ENCODE measurements around the gene SLC2A13.

SLC2A13 gene

DNA sequence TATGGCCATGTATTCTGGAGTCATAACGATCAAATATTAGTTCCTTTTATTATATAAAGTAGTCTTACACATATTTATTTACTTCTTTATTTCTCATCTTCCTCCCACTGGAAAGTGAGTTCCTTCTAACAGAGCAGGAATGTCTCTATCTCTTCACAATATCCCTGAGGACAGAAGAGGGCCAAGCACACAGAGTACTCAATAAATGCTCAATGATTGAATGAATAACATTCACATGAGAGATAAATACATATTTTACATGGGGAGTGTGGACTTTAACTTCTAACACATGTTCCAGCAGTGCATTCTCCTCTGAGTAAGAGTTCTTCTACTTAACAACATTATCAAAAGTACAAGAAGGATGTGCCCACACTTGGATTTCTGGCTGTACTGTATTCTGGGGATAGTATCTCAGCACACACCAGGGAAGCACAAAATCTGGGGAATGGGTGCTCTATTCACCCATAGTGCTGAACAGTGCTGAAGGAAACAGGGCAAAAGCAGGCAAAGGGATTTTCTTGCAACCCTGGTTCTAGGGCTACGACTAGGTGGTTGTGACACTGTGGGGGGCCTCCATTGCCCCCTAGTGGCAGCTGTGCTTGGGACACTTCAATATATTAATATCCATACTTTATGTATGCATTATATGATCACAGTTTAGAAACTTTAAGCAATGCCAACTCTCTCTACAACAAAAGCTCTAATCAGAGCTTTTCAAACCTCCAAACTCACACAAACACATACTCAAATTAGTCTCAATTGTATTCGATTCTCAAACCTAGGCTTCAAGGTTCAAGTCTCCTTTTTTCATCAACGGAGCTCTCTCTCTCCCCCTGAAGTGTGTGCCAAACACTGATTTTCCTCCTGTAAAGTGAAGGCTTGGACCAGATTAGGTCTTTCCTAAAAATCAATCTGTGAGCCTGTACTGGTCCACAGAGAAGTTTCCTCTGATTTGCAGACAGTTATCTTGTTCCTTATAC lies 115.5 kb downstream of the SLC2A13 start:
- DNase-seq (ENCODE audit: low spot score), result peak; percentile 51

DNA sequence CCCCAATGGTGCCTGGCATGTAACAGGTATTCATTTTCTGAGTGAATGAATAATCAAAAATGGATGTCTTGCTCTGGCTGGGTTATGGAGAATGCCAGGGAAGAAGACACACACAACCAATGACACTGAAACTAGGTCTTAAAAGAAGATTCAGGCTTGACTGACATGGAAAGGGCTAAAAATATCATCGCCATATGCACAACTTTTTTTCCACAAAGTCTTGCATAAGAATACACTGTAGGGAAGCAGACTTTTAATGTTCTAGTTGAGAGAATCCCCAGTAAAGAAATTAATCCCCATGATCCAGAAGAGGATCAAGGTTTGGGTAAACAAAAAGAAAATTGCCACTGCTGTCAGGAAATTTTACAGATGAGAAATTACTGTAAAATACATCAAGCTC lies 116.4 kb downstream of the SLC2A13 start:
- no peak for DNase-seq (ENCODE audit: low spot score)

GRCh38 chr12:39988574-39988973 lies 117.3 kb downstream of the SLC2A13 start:
- DNase-seq (ENCODE audit: low spot score), result no peak

- no peak for DNase-seq (ENCODE audit: low spot score)
These were observed 119.2 kb downstream of the SLC2A13 start for GRCh38 chr12:39986674-39987073.

DNA sequence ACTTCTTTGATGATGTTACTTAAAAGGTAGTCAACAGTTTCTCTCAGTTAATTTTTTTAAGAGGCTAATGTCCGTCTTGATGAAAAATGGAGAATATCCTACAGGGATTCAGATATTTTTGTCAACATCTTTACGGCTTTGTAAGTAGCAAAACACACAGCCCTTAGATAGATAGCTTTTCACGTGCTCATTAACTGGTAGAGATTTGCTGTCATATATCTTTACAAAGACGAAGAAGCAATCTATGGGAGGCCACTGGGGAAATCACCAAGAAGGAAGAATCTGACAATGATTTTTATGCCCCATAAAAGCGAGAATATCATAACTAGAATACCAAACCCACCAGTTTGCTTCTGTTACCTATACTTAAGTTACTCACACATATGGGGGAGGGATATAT lies 121.2 kb downstream of the SLC2A13 start:
- no peak for DNase-seq (ENCODE audit: low spot score)

DNA sequence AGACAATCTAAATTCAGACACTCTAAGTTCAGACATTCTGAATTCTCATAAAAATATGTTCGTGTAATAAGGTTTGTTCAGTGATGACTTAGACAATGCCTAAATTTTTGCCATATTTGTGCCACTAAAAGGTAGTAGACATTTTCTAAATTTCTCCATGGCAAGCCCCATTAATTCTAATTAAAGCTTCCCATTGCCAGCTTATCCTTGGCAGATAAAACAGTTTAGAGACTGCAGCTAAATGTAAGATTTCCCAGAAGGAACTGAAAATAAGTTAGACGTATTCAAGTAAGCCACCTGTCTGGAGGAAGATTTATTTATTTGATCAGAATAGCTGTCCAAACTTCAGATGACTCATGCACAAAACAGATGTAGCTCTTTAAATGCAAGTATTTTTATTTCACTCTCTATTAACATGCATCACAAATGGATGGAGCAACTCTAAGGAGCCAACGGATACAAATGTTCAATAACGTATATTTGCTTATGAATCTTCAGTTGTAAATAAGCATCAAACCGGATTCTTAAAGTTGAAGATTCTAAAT lies 130.4 kb downstream of the SLC2A13 start:
- no peak for DNase-seq (ENCODE audit: low spot score)

- no peak for DNase-seq (ENCODE audit: low spot score)
These were observed 133.8 kb downstream of the SLC2A13 start for GRCh38 chr12:39972119-39972518.

GRCh38 chr12:39971348-39971747 lies 134.5 kb downstream of the SLC2A13 start:
- no peak for DNase-seq (ENCODE audit: low spot score)

DNA sequence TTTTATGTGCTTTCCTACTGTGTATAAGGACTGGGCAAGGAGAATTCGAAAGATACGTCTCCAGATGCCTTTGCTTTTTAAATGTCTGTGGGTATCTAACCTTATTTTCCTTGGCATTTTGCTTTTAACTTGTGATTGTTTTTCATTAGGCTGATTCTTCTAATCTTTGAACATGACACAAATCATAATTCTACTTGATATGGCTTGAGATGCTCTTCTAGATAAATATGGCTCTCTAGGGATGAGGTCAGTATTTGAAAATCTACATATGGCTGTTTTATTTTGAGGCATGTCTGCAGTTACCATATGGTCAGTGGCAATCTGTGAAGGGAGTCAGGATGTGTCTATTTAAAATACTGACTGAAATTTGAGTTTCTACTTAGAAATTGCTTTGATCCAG lies 139.2 kb downstream of the SLC2A13 start:
- DNase-seq (ENCODE audit: low spot score), result no peak

GRCh38 chr12:39966256-39966655 lies 139.6 kb downstream of the SLC2A13 start:
- no peak for DNase-seq (ENCODE audit: low spot score)

DNA sequence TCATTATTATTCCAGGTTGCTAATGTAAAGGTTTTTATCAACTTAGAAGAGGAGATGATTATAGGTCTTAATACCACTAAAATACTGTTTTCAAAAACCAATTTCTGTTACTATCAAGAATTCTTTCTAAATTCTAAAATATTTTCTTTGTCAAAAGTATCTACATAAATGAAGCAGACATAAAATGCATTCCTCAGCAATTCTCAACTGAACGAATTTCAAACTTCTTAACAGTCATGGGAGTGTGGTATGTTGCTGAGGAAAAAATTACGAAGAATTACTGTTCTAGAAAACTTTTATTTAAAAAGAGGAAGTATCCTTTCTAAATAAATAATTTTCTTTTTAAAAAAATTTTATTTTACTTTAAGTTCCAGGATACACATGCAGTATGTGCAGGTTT lies 146.4 kb downstream of the SLC2A13 start:
- no peak for DNase-seq (ENCODE audit: low spot score)

- DNase-seq (ENCODE audit: low spot score), result no peak
These were observed 146.8 kb downstream of the SLC2A13 start for GRCh38 chr12:39959031-39959430.

GRCh38 chr12:39958377-39958776 lies 147.5 kb downstream of the SLC2A13 start:
- DNase-seq (ENCODE audit: low spot score), result no peak

DNA sequence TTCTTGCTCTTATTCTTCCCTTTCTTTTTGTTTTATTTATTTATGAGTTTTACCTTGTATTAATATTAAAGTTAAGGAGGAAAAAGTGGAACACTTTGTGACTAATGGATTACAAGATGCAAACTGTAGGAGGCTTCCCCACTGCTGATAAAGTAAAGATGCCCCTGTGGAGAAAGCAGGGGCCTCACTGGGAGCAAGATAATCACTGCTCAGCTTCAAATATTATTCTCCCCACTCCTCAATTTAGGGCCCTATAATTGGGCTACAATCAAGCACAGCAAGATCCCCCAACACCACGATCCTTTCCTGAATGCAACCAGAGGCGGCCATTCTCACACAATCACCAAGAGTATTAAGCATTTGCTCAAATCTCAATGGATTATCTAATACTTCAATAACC lies 149.2 kb downstream of the SLC2A13 start:
- DNase-seq (ENCODE audit: low spot score), result no peak

DNA sequence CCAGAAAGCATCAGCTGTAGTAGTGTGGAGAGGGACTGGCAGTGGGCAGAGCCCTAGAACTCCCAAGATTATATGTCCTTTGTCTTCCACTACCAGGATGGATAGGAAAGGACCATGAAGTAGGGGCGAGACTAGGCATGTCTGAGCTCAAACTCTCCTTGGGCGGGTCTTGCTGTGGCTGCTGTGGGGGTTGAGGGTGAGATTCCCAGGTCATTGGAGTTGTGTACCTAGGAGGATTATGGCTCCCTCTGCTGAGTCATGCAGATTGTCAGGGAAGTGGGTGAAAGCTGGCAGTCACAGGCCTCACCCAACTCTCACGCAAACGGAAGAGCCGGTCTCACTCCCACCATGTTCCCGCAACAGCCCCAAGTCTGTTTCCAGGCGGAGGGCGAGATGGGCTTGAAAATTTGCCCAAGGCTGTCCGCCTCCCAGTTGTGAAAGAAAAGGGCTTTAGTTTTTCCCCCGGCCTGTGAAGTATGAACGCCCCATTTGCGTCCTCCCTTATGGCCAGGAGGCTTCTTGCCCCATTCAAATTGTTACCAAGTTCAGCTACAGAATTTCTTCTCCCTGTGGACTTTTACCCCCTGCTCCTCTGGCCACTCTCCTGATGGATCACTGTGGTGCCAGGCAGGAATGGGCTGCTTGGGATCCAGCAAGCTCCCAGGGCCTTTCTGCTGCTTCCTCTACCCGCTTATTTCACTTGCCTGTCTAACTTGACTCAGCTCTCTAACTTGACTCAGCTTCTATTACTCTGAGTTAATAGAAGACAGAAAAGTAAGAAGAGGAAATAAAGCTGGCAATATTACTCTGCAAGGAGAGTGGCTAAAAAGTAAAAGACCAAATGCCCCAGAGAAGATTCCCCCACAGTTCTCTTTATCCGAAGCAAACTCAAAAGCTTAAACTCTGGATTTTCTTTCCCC lies 159.3 kb downstream of the SLC2A13 start:
- no peak for DNase-seq (ENCODE audit: low spot score)

DNA sequence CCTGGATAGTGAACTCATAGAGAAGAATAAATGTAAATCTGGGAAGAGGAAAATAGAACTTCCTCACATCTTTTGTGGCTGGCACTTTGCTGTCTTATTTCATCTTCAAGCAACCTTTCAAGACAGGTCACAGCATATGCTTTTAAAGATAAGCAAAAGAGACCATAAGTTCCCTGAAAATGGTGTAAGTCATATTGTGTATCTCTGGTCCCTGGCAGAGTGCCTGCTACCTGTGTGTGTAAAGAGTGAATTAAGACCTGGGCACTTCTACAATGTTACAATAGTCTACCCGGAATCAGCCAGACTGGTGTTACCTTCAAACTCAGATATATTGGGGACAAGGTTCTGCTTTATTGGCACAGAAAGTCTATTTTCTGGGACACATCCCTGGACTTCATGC lies 168.8 kb downstream of the SLC2A13 start:
- DNase-seq (ENCODE audit: low spot score), result no peak

GRCh38 chr12:39935839-39936238 lies 170.0 kb downstream of the SLC2A13 start:
- no peak for DNase-seq (ENCODE audit: low spot score)

- DNase-seq (ENCODE audit: low spot score), result no peak
These were observed 170.6 kb downstream of the SLC2A13 start for GRCh38 chr12:39935275-39935674.

DNA sequence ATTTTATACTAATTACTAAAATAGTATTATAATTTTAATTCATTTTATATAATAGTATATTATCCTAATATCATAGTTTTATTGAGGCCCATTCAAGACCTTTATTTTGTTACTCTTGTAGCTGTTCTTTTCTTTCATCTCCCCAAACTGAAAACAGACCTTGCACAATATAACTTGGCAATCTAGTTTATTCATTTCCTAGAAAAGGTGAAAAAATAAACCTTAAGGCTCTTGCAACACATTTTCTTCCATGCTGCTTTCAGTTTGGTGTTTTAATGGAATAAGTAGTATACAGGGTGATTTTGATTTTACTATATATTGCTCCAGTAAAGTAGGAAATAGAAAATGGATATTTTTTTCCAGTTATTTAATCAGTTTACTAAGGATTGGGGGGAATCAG lies 174.0 kb downstream of the SLC2A13 start:
- DNase-seq (ENCODE audit: low spot score), result no peak

DNA sequence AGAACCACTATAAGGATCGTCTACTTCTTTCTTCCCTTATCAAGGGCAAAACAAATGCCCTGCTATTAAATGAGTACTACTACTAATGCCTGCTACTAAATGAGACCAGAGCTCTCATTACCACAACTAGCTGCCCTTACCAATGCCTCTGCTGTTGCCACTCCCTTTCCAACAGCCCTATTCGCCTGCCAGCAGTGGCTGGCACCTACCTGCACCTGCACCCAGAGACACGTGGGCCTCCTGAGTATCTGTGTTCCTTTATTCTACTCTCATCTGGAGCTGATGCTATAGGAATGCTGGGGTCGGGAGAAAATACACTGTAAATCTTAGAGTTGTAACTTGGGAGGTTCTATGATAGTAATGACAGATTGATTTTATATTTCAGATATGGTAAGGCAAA lies 174.7 kb downstream of the SLC2A13 start:
- no peak for DNase-seq (ENCODE audit: low spot score)

GRCh38 chr12:39930101-39930500 lies 175.8 kb downstream of the SLC2A13 start:
- DNase-seq (ENCODE audit: low spot score), result no peak

DNA sequence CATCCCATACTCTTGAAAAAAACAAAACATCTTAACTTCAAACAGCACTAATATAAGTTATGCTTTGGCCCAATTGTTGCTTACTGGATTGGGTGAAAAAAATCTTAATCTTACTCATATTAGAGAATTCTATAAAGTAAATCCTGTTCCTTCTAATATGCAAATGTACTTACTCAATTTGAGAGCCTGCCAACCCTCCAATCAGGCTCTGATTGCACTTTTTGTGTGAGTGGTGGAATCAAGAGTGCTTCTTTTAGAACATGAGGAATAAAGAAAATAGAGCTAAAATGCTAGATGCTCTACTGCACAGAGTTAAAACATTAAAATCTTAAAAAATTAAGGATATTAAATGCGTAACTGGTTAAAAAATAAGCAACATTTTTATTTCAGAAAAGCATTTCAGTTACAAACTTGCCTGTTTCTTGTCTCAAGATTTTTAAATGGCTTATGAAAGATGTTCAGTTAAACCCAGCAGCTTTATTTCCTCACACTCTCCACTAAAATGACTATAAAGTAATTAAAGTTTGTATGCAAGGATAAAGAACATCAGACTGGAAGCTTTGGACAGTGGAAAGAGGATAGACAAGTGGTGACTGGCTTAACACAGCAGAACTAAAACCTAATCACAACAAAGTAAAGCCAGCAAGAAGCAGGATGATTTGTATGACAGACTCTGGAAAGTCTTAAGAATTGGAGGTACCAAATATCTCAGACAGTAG lies 177.5 kb downstream of the SLC2A13 start:
- DNase-seq (ENCODE audit: low spot score), result no peak
